ENCODE results near the gene HOXA9. TPM values are rescaled to one million over a fixed set of nuclear protein-coding genes. Genes with fewer than 3 reads are reported as not detected.
A peak's percentile ranks its signal among the peaks of the same experiment; 100 is the strongest.

HOXA9 gene
- total RNA-seq, 1 experiment from 2014 or later: 6.9 TPM

DNA sequence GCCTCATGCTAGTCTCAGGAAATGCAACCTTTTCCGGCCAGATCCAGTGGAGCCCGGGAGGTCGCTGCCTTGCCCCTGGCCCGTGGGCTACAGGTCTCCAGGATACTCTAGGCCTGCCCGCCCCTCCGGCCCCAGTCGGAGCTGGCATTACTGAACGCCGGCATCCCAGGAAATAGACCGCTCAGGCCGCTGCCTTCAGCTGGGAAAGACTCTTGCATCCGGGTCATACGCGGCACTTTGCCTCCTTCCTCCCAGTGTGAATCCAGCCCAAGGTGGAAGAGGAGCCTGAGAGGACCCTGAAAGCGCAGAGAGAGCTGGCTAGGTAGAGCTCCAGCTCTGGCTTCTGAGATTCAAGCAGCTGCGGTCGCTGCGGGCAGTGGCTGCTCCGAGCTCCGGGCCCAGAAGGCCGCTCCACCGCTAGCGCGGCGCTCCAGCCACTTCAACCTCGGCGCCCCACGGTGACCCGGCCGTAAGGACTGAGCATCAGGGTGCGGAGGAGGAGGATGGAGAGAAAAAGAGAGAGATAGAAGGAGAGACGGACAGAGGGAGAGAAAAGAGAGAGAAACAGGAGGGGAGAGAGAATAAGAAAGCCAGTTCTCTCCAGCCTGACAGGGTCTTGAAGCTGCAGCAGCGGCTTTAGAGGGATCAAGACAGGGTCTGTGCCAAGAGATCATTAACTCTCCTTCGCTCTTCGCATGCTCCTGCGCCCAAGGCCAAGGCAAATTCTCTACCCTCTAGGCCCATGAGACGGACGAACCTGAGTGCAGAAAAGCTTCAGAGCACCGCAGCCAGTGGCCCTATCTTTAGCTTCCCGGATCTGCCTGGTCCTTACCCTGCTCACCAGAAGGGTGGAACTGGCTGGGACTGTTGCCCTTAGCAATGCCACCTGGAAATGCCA is 10.5 kb upstream of the HOXA9 start:
- intact Hi-C loops (cut with micrococcal nuclease): no loop called here
- Mint-ChIP-seq H3K36me3 (ENCODE audit: insufficient read depth, unreplicated experiment) (peaks cover 11% of the 10 kb centered on the region), H3K27me3 (ENCODE audit: insufficient read depth, unreplicated experiment) (no peaks in the 10 kb centered on the region), H3K27ac (ENCODE audit: low read depth, unreplicated experiment) (no peak overlapping the region), H3K9me3 (ENCODE audit: unreplicated experiment) (no peaks in the 10 kb centered on the region), H3K4me1 (ENCODE audit: insufficient read depth, unreplicated experiment) (peaks cover 12% of the 10 kb centered on the region), H3K4me3 (ENCODE audit: unreplicated experiment) (no peak overlapping the region)
- BruUV-seq (replicated peaks): no TSS peak
- POLR2A ChIA-PET: interaction anchor here (0.5 to 1.3 kb wide), 3 partner anchors 313 to 411 kb away, joined by 3 read pairs; no protein-coding TSS in a partner anchor
- TF ChIP-seq, protein P1, sequence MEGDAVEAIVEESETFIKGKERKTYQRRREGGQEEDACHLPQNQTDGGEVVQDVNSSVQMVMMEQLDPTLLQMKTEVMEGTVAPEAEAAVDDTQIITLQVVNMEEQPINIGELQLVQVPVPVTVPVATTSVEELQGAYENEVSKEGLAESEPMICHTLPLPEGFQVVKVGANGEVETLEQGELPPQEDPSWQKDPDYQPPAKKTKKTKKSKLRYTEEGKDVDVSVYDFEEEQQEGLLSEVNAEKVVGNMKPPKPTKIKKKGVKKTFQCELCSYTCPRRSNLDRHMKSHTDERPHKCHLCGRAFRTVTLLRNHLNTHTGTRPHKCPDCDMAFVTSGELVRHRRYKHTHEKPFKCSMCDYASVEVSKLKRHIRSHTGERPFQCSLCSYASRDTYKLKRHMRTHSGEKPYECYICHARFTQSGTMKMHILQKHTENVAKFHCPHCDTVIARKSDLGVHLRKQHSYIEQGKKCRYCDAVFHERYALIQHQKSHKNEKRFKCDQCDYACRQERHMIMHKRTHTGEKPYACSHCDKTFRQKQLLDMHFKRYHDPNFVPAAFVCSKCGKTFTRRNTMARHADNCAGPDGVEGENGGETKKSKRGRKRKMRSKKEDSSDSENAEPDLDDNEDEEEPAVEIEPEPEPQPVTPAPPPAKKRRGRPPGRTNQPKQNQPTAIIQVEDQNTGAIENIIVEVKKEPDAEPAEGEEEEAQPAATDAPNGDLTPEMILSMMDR (IDR thresholded peaks at IDR 0.05; ENCODE audit: unreplicated experiment): no peak
- DNase-seq (ENCODE audit: unreplicated experiment): no peak
- CTCF ChIA-PET: interaction anchor here (0.6 to 1.8 kb wide), 5 partner anchors 9 to 844 kb away, joined by 3 to 8 read pairs (median 3); partner anchors contain the start of gene HOXA11

DNA sequence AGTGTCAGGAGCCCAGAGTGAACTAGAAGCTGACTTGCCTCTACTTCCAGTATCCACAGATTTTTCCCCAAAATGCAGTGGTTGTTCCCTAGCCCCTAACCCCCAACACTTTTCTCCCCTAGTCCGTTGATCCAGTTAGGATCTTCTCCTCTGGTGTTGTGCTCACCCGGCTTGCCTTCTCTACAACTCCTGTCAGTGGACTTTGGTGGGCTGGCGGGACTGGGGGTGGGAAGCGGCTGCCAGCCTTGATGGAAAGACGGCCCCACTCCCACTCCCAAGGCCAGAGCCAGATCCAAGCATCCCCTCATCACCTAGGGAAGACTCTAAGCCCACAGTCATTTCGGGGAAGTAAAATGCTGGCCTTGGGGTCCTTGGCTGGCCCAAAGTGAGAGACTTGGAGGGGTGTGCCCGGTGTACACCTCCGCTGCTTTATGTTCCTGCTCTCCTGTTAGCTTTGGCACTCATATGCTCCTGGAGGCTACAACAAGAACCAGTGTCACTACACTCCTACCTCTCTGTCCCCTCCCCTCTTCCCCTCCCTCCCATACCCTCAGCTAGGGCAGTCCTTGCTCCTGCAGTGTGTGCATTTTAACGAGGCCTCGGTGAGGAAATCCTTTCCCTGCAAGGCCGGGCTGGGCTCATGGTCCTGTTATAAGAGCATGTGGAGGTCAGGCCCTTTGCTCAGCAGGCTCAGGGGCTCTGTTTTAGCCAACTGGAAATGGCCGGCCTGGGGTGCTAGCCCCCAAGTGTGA is 9.7 kb upstream of the HOXA9 start:
- no peak for DNase-seq (ENCODE audit: unreplicated experiment)
- POLR2A ChIA-PET: interaction anchor here (0.5 to 1.3 kb wide), 4 partner anchors 312 to 495 kb away, joined by 3 read pairs; no protein-coding TSS in a partner anchor
- CTCF ChIA-PET: interaction anchor here (1.3 kb wide), 1 partner anchor 400 kb away, joined by 3 read pairs; no protein-coding TSS in a partner anchor
- Mint-ChIP-seq H3K36me3 (ENCODE audit: insufficient read depth, unreplicated experiment) (peaks cover 11% of the 10 kb centered on the region), H3K9me3 (ENCODE audit: unreplicated experiment) (no peaks in the 10 kb centered on the region), H3K27ac (ENCODE audit: low read depth, unreplicated experiment) (no peak overlapping the region), H3K27me3 (ENCODE audit: insufficient read depth, unreplicated experiment) (no peaks in the 10 kb centered on the region), H3K4me1 (ENCODE audit: insufficient read depth, unreplicated experiment) (peaks cover 12% of the 10 kb centered on the region), H3K4me3 (ENCODE audit: unreplicated experiment) (peak overlapping the region; percentile 59)
- intact Hi-C loops (cut with micrococcal nuclease): no loop called here
- TF ChIP-seq, protein P1 (IDR thresholded peaks at IDR 0.05; ENCODE audit: unreplicated experiment): no peak
- no TSS peak for BruUV-seq (replicated peaks)

DNA sequence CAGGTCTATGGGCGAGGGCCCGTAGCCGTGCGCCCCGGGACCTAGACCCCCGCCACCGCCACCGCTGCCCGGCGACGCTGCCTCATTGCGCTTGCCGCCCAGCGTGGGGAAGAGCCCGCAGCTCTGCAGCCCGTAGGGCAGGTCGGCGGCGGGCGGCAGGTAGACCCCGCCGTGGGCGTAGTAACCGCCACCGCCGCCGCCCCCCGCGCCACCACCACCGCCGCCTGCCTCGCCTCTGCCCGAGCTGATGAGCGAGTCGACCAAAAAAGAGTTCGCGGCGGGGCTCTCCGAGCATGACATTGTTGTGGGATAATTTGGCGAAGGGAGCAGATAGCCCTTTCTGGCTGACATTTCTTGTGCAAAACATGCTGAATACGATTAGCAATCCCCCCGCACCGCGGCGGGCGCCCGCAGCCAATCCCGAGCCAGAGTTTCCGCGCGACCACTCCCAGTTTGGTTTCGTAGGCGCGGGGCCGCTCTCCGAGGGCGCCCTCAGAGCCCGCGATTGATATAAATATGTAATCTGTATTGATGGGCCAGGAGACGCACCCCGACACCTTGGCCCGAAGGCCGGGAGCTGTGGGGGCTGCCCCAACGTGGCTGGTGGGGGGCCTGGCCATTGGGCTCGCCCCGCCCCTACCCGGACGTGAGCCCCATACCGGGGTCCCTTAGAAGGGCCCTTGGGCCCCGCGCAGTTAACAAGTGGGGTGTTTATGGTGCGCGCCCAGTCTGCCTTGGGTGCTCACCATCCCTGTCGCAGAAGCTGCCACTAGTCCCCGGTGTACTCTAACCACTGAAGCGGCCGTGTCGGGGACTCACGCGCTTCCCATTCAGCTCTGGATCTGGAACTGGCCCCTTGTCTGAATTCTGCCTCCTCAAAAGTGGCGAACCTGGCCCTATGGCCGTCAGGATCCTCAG is 8.9 kb upstream of the HOXA9 start, which contains the start of gene HOXA10:
Gene HOXA10 (minus strand): TSS at position 365 of the 918 bp plus-strand sequence. CDS start 14 bp downstream, at position 351.
- CTCF ChIA-PET: interaction anchor here (1.5 kb wide), 1 partner anchor 12 kb away, joined by 14 read pairs; no protein-coding TSS in a partner anchor
- Mint-ChIP-seq H3K4me1 (ENCODE audit: insufficient read depth, unreplicated experiment) (peaks cover 12% of the 10 kb centered on the region), H3K27ac (ENCODE audit: low read depth, unreplicated experiment) (no peak within 1 kb of the TSS), H3K4me3 (ENCODE audit: unreplicated experiment) (peak within 1 kb of the TSS; percentile 79), H3K27me3 (ENCODE audit: insufficient read depth, unreplicated experiment) (no peaks in the 10 kb centered on the region), H3K36me3 (ENCODE audit: insufficient read depth, unreplicated experiment) (peaks cover 11% of the 10 kb centered on the region), H3K9me3 (ENCODE audit: unreplicated experiment) (no peaks in the 10 kb centered on the region)
- TF ChIP-seq, protein P1 (IDR thresholded peaks at IDR 0.05; ENCODE audit: unreplicated experiment): no peak
- no peak for DNase-seq (ENCODE audit: unreplicated experiment)
- no TSS peak for BruUV-seq (replicated peaks)
- POLR2A ChIA-PET: interaction anchor here (0.7 to 6.3 kb wide), 10 partner anchors 12 to 495 kb away, joined by 3 to 59 read pairs (median 20); partner anchors contain the start of genes HOXA1, HOXA5 and HOXA6
- intact Hi-C loops (cut with micrococcal nuclease): no loop called here
